Prostate gland (tissue), 2 donors: ENCODE measurements around the gene BEST3.

Experiments
- CTCF ChIP-seq, 4 experiments: fragments of 200-600 bp in 2 of 4; fragments of 450-650 bp in 2 of 4; sonication (generic) in 2 of 4; IDR thresholded peaks; 1 replicate in 3 of 4; 2 replicates in 1 of 4; pipeline ENCODE4 v1.5.1; 2016 to 2019; ENCODE audit warnings: antibody characterized with exemption in 4 of 4, mild to moderate bottlenecking in 2 of 4, moderate library complexity in 2 of 4
- POLR2A ChIP-seq: fragments of 450-650 bp; IDR thresholded peaks from one replicate; pipeline ENCODE4 v1.6.1; 2016; ENCODE audit warnings: antibody characterized with exemption, mild to moderate bottlenecking
- POLR2AphosphoS5 ChIP-seq: sonication (generic); formaldehyde crosslinking; IDR thresholded peaks from one replicate; pipeline ENCODE4 v1.6.1; 2017; ENCODE audit warnings: antibody characterized with exemption

DNA sequence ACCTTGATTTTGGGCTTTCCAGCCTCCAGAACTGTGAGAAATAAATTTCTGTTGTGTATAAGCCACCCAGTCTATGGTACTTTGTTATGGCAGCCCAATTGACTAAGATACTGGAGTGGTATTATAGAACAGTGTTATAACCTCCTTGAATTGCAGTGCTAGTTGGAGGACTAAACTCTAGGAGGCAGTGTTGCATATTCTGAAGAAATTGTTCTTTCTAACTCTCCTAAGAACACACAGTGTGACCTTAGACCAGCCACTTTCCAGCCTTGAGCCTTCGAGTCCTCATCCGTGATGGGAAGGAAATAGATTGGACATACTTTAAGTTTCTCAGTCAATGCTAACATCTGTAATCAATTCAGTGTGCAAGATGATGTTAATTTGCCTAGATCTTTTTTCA lies 66.0 kb downstream of the BEST3 start:
- no peak for TF ChIP-seq CTCF (IDR thresholded peaks at IDR 0.05)
- TF ChIP-seq POLR2A: no peak
- no peak for TF ChIP-seq POLR2AphosphoS5
